ENCODE data around the gene RASSF7. TPM values are rescaled to one million over a fixed set of nuclear protein-coding genes. Genes with fewer than 3 reads are reported as not detected.
A peak's percentile ranks its signal among the peaks of the same experiment; 100 is the strongest.

RASSF7 gene
- total and polyA plus RNA-seq, 2 donors (not counting 1 experiment from before 2014, with no cell fraction given): 29.8 to 89.3 TPM

DNA sequence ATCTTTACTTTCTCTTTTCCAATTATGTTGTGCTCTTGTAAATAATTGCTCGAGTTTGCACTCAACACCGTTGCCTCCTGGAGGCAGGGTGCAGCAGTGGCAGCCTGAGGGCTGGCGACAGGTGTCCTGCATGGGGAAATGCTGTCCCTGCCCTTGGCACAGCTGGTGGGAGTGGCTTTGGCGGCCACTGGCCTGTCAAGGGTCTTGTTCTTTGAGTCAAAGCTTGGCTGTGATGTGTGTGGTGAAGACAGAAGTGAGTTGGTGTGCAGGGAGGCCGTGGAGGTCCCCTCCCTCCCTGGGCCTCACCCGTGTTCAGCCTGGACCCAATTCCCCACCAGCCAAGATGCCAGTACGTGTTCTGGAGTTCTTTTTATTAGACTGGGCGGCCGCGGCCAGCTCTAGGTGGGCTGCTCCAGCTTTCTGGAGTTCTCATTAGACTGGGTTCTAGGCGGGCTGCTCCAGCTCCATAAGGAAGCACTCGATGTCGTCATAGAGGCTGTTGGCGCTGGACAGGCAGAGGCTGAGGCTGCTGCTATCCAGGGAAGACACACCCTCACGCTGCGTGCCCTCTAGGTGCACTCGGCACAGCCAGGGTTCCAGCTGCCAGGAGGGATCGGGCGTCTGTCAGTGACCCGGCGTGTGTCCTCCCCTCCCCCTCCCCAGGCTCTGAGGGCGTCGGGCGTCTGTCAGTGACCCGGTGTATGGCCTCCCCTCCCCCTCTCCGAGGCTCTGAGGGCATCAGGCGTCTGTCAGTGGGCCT lies 51.6 kb downstream of the RASSF7 start:
- ChIA-PET POLR2A (interaction anchor here (0.7 kb wide), 1 partner anchor 10 kb away, joined by 3 read pairs; no protein-coding TSS in a partner anchor), CTCF (interaction anchor here (1.4 to 1.5 kb wide), 2 partner anchors 58 to 95 kb away, joined by 3 to 5 read pairs; no protein-coding TSS in a partner anchor)
- peaks cover 6% of the 10 kb centered on the region for H3K79me2 ChIP-seq (ENCODE audit: control insufficient read depth, insufficient read depth, low read length)
- H3K36me3 ChIP-seq (replicated peaks in 1 of 2; ENCODE audit: control extremely low read depth in 1 of 2, control insufficient read depth in 1 of 2, extremely low read depth in 1 of 2, insufficient read depth in 2 of 2, low read length in 1 of 2): peaks cover 0 to 61% of the 10 kb centered on the region in 2 experiments
- no peak overlapping the region for H3K4me3 ChIP-seq (ENCODE audit: control extremely low read depth in 1 of 5, extremely low read depth in 1 of 5, insufficient read depth in 1 of 5, low read depth in 2 of 5, low read length in 4 of 5)
- H3K27me3 ChIP-seq (replicated peaks in 1 of 4; ENCODE audit: control extremely low read depth in 1 of 4, control insufficient read depth in 3 of 4, insufficient read depth in 4 of 4, low read length in 3 of 4): no peaks in the 10 kb centered on the region
- H3K4me2 ChIP-seq (replicated peaks; ENCODE audit: low read depth, low read length, poor library complexity, severe bottlenecking): no peak overlapping the region
- no peaks in the 10 kb centered on the region for H3K9me3 ChIP-seq (ENCODE audit: control extremely low read depth in 1 of 3, control insufficient read depth in 2 of 3, insufficient read depth in 1 of 3, low read length in 2 of 3)
- no peak overlapping the region for H2AFZ ChIP-seq (ENCODE audit: insufficient read depth, low read depth, low read length, poor library complexity, severe bottlenecking)
- Mint-ChIP-seq H3K4me3 (no peak overlapping the region), H3K27me3 (no peaks in the 10 kb centered on the region), H3K4me1 (peaks cover 17% of the 10 kb centered on the region), H3K9me3 (ENCODE audit: insufficient read depth) (no peaks in the 10 kb centered on the region), H3K27ac (no peak overlapping the region)
- H3K27ac ChIP-seq (ENCODE audit: low read length in 2 of 2): peak overlapping the region in 1 of 2 donors; percentile 59
- intact Hi-C loops (cut with micrococcal nuclease): loop anchor here (10.0 kb wide), 1 partner anchor 112 kb away; no protein-coding TSS in a partner anchor
- 90% methylated on average over 21 of the region's 27 CpGs for WGBS (ENCODE audit: insufficient coverage)
- H3K9ac ChIP-seq (ENCODE audit: low read length): no peak overlapping the region
- TF ChIP-seq EZH2 (IDR thresholded peaks at IDR 0.05; ENCODE audit: borderline replicate concordance, insufficient read depth, low read depth, low read length, poor library complexity, severe bottlenecking): no peak
- TF ChIP-seq, protein P1, sequence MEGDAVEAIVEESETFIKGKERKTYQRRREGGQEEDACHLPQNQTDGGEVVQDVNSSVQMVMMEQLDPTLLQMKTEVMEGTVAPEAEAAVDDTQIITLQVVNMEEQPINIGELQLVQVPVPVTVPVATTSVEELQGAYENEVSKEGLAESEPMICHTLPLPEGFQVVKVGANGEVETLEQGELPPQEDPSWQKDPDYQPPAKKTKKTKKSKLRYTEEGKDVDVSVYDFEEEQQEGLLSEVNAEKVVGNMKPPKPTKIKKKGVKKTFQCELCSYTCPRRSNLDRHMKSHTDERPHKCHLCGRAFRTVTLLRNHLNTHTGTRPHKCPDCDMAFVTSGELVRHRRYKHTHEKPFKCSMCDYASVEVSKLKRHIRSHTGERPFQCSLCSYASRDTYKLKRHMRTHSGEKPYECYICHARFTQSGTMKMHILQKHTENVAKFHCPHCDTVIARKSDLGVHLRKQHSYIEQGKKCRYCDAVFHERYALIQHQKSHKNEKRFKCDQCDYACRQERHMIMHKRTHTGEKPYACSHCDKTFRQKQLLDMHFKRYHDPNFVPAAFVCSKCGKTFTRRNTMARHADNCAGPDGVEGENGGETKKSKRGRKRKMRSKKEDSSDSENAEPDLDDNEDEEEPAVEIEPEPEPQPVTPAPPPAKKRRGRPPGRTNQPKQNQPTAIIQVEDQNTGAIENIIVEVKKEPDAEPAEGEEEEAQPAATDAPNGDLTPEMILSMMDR (IDR thresholded peaks at IDR 0.05): no peak
- DNase-seq: no peak
- ATAC-seq (ENCODE audit: low read depth): no peak
- peaks cover 73% of the 10 kb centered on the region for H4K20me1 ChIP-seq (ENCODE audit: control insufficient read depth, insufficient read depth, low read length, poor library complexity, severe bottlenecking)
- H3K4me1 ChIP-seq (ENCODE audit: control insufficient read depth in 2 of 2, insufficient read depth in 2 of 2, low read length in 2 of 2): peaks cover 18 to 35% of the 10 kb centered on the region in 2 donors

DNA sequence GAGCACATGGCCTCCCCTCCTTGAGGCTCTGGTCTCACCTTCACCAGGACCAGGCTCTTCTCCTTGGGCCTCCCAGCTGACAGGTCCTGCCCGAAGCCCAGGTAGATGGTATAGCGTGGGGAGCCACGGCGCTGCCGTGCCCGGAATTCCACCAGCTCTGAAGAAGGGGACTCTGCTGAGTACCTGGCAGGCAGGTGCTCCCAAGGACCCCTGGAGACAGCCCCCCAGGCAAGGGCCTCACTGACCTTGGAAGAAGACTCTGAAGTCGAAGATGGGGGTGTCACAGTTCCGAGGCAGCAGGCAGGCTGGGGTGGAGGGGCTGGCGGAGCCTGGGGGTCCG lies 52.2 kb downstream of the RASSF7 start:
- DNase-seq: no peak
- Histone ChIP-seq H3K4me1 (ENCODE audit: control insufficient read depth in 2 of 2, insufficient read depth in 2 of 2, low read length in 2 of 2) (peaks cover 18 to 35% of the 10 kb centered on the region in 2 donors), H3K9me3 (ENCODE audit: control extremely low read depth in 1 of 3, control insufficient read depth in 2 of 3, insufficient read depth in 1 of 3, low read length in 2 of 3) (no peaks in the 10 kb centered on the region), H3K4me3 (ENCODE audit: control extremely low read depth in 1 of 5, extremely low read depth in 1 of 5, insufficient read depth in 1 of 5, low read depth in 2 of 5, low read length in 4 of 5) (no peak overlapping the region), H3K9ac (ENCODE audit: low read length) (no peak overlapping the region), H3K36me3 (replicated peaks in 1 of 2; ENCODE audit: control extremely low read depth in 1 of 2, control insufficient read depth in 1 of 2, extremely low read depth in 1 of 2, insufficient read depth in 2 of 2, low read length in 1 of 2) (peaks cover 0 to 57% of the 10 kb centered on the region in 2 experiments), H3K27me3 (replicated peaks in 1 of 4; ENCODE audit: control extremely low read depth in 1 of 4, control insufficient read depth in 3 of 4, insufficient read depth in 4 of 4, low read length in 3 of 4) (no peaks in the 10 kb centered on the region), H3K27ac (ENCODE audit: low read length in 2 of 2) (peak overlapping the region in 1 of 2 donors; percentile 59), H2AFZ (ENCODE audit: insufficient read depth, low read depth, low read length, poor library complexity, severe bottlenecking) (no peak overlapping the region), H3K79me2 (ENCODE audit: control insufficient read depth, insufficient read depth, low read length) (peaks cover 6% of the 10 kb centered on the region), H4K20me1 (ENCODE audit: control insufficient read depth, insufficient read depth, low read length, poor library complexity, severe bottlenecking) (peaks cover 71% of the 10 kb centered on the region), H3K4me2 (replicated peaks; ENCODE audit: low read depth, low read length, poor library complexity, severe bottlenecking) (no peak overlapping the region)
- Mint-ChIP-seq H3K27me3 (no peaks in the 10 kb centered on the region), H3K27ac (no peak overlapping the region), H3K9me3 (ENCODE audit: insufficient read depth) (no peaks in the 10 kb centered on the region), H3K4me3 (no peak overlapping the region), H3K4me1 (peaks cover 17% of the 10 kb centered on the region)
- CTCF ChIA-PET: interaction anchor here (1.4 to 1.7 kb wide), 2 partner anchors 58 to 95 kb away, joined by 3 to 5 read pairs; no protein-coding TSS in a partner anchor
- POLR2A ChIA-PET: interaction anchor here (0.6 to 2.0 kb wide), 2 partner anchors 37 to 220 kb away, joined by 4 to 8 read pairs; partner anchors contain the start of genes CD151 and PHRF1
- intact Hi-C loops (cut with micrococcal nuclease): loop anchor here (10.0 kb wide), 1 partner anchor 112 kb away; no protein-coding TSS in a partner anchor
- TF ChIP-seq, protein P1 (IDR thresholded peaks at IDR 0.05): no peak
- TF ChIP-seq EZH2 (IDR thresholded peaks at IDR 0.05; ENCODE audit: borderline replicate concordance, insufficient read depth, low read depth, low read length, poor library complexity, severe bottlenecking): no peak
- ATAC-seq (ENCODE audit: low read depth): no peak
- WGBS (ENCODE audit: insufficient coverage): over 99% methylated on average over 10 of the region's 10 CpGs

Data from B cell (primary cell).